DMS 273 (cell line): ENCODE measurements around the gene KLHL42.

Experiments
- DNase-seq: peaks from one replicate; lab custom pipeline; 2025; ENCODE audit not compliant: unreplicated experiment; lab: John Stamatoyannopoulos, UW

Gene KLHL42

GRCh38 chr12:27852117-27852516 is 72.1 kb downstream of the KLHL42 start:
- no peak for DNase-seq
